K562 (cell line): ENCODE measurements around the gene BLTP2. TPM values are rescaled to one million over a fixed set of nuclear protein-coding genes. Genes with fewer than 3 reads are reported as not detected.
A peak's percentile ranks its signal among the peaks of the same experiment; 100 is the strongest.

Experiments used
- BDP1 ChIP-seq: IDR thresholded peaks from 3 replicates; pipeline ENCODE4 v1.6.1; 2011; ENCODE audit not compliant: insufficient read length, insufficient read depth
- BHLHE40 ChIP-seq: IDR thresholded peaks from 2 replicates; pipeline ENCODE4 v1.6.1; 2011; ENCODE audit warnings: low read length, improper control_type of control experiment
- DNMT1 ChIP-seq: fragments of 450-650 bp; IDR thresholded peaks from 2 replicates; pipeline ENCODE4 v1.6.1; 2016; ENCODE audit warnings: antibody characterized with exemption, mild to moderate bottlenecking
- ELF4 ChIP-seq: fragments of 450-650 bp; formaldehyde crosslinking; IDR thresholded peaks from 2 replicates; pipeline ENCODE4 v1.4.0; 2022; ENCODE audit warnings: missing genetic modification characterization
- FOS ChIP-seq: IDR thresholded peaks from 3 replicates; pipeline ENCODE4 v1.6.1; 2011; ENCODE audit not compliant: insufficient read length; ENCODE audit errors: extremely low read depth
- FUS ChIP-seq: fragments of 200-400 bp; formaldehyde crosslinking; optimal IDR thresholded peaks from 2 replicates; pipeline ENCODE3; 2017; ENCODE audit warnings: low read depth, low read length
- HNRNPLL ChIP-seq: fragments of 200-400 bp; formaldehyde crosslinking; IDR thresholded peaks from 2 replicates; pipeline ENCODE4 v1.6.1; 2017; ENCODE audit warnings: low read length, low read depth, mild to moderate bottlenecking; ENCODE audit not compliant: poor library complexity, severe bottlenecking
- KDM1A ChIP-seq, 2 experiments: fragments of 450-650 bp; IDR thresholded peaks; 2 replicates each; pipeline ENCODE4 v1.6.1; 2016; ENCODE audit warnings: mild to moderate bottlenecking in 2 of 2
- KDM4B ChIP-seq, 2 experiments: fragments of 450-650 bp in 1 of 2; sonication (generic) in 1 of 2; IDR thresholded peaks; 2 replicates each; pipeline ENCODE4 v1.6.1; 2016 to 2017; ENCODE audit warnings: borderline replicate concordance in 2 of 2, antibody characterized with exemption in 1 of 2, low read depth in 1 of 2, mild to moderate bottlenecking in 1 of 2
- LARP7 ChIP-seq: fragments of 450-650 bp; IDR thresholded peaks from 2 replicates; pipeline ENCODE4 v1.6.1; 2016
- NONO ChIP-seq, 2 experiments: fragments of 200-400 bp in 1 of 2; fragments of 450-650 bp in 1 of 2; formaldehyde crosslinking in 1 of 2; IDR thresholded peaks; 2 replicates each; pipeline ENCODE4 v1.6.1; 2017; ENCODE audit warnings: low read depth in 2 of 2, mild to moderate bottlenecking in 2 of 2, moderate library complexity in 2 of 2, low read length in 1 of 2
- TARDBP ChIP-seq: fragments of 450-650 bp; IDR thresholded peaks from 2 replicates; pipeline ENCODE4 v1.6.1; 2016
- TCF7L2 ChIP-seq: fragments of 150-350 bp; IDR thresholded peaks from 2 replicates; pipeline ENCODE4 v1.6.1; 2016; ENCODE audit warnings: low read depth, mild to moderate bottlenecking, low read length, moderate library complexity
- TRIM24 ChIP-seq, 2 experiments: fragments of 450-650 bp; IDR thresholded peaks; 2 replicates each; pipeline ENCODE4 v1.6.1; 2016
- ZBTB11 ChIP-seq, 3 experiments: fragments of 200-800 bp in 1 of 3; fragments of 250-450 bp in 1 of 3; fragments of 450-650 bp in 1 of 3; sonication (Bioruptor Pico) in 1 of 3; sonication (Bioruptor generic) in 1 of 3; formaldehyde crosslinking in 1 of 3; IDR thresholded peaks; 2 replicates each; pipeline versions ENCODE4 v1.6.1 to v1.8.0; 2016 to 2022; ENCODE audit warnings: mild to moderate bottlenecking in 2 of 3, missing genetic modification characterization in 2 of 3, missing compliant biosample characterization in 1 of 3, moderate library complexity in 1 of 3
- ZBTB9 ChIP-seq: fragments of 450-650 bp; formaldehyde crosslinking; IDR thresholded peaks from 2 replicates; pipeline ENCODE4 v1.4.0; 2020; ENCODE audit warnings: mild to moderate bottlenecking, moderate library complexity
- ZEB2 ChIP-seq: fragments of 450-650 bp; IDR thresholded peaks from 2 replicates; pipeline ENCODE4 v1.6.1; 2016
- ZKSCAN1 ChIP-seq: fragments of 150-350 bp; IDR thresholded peaks from 2 replicates; pipeline ENCODE4 v1.6.1; 2016; ENCODE audit warnings: low read depth, low read length
- ZMIZ1 ChIP-seq, 2 experiments: fragments of 150-350 bp in 1 of 2; IDR thresholded peaks; 2 replicates each; pipeline ENCODE4 v1.6.1; 2012 to 2016; ENCODE audit warnings: low read depth in 2 of 2, low read length in 2 of 2, mild to moderate bottlenecking in 1 of 2, moderate library complexity in 1 of 2
- polyA plus RNA-seq, 8 experiments: library from polyadenylated mRNA; depleted of rRNA in 4 of 8; stranded (reverse) in 5 of 8; unstranded in 3 of 8; fragments of >200 nt; fragmentation: Nextera tagmentation in 2 of 8; fragmentation: Illumina TruSeq in 1 of 8; extraction: Ambion mirVana in 2 of 8; extraction: Trizol in 1 of 8; gene quantifications; 2 replicates each; pipeline versions ENCODE4 v1.2.1 to v1.2.3, GENCODE V29; 2011 to 2014; ENCODE audit warnings: inconsistent platforms in 1 of 8, missing spikeins in 1 of 8
- total RNA-seq, 7 experiments: library from RNA; depleted of rRNA in 6 of 7; stranded (reverse); fragments of >200 nt in 6 of 7; fragmentation: Illumina TruSeq in 2 of 7; extraction: Trizol in 2 of 7; gene quantifications; 2 replicates each; pipeline versions ENCODE4 v1.2.1 to v1.2.3, GENCODE V29; 2011 to 2021; ENCODE audit warnings: low replicate concordance in 1 of 7

The BLTP2 gene
- total and polyA plus RNA-seq, 9 of the 15 experiments (the other 6 are each of a cell fraction or from before 2014, with no cell fraction given): 14.7 to 174 (median 103) TPM

GRCh38 chr17:28644787-28645575 is at the start of gene BLTP2 (continued):
- TF ChIP-seq ZBTB9 (CRISPR knock-in tag): peak; percentile 36; the same call in 1 of the 2 replicates
- peak in 1 of 2 experiments; percentile 56; a peak in 2 of 4 replicates for TF ChIP-seq NONO (IDR thresholded peaks at IDR 0.05; ENCODE audit: low read depth in 2 of 2, low read length in 1 of 2)
- TF ChIP-seq LARP7: peak; percentile 61; the same call in 1 of the 2 replicates
- peak; percentile 51; the same call in 1 of the 2 replicates for TF ChIP-seq TCF7L2
- TF ChIP-seq ZKSCAN1: peak; percentile 31; the same call in 1 of the 2 replicates
- peak in 1 of 2 experiments; percentile 83; a peak in 2 of 4 replicates for TF ChIP-seq TRIM24 (IDR thresholded peaks at IDR 0.05)
- TF ChIP-seq DNMT1: 0 out of 2 replicates have a peak, but pooled peaks have one; percentile 74
- TF ChIP-seq ELF4: peak; percentile 24; the same call in 1 of the 2 replicates
- peak; percentile 92 for TF ChIP-seq FUS
- no peak for TF ChIP-seq BDP1
- peak; percentile 89 for TF ChIP-seq HNRNPLL
- TF ChIP-seq FOS: peak; percentile 3
- peak; percentile 79 for TF ChIP-seq ZEB2
- TF ChIP-seq ZBTB11 (CRISPR knock-in tag; IDR thresholded peaks at IDR 0.05): peak in 2 of 3 experiments; percentile 85 to 97; a peak in 5 of 6 replicates
- 0 out of 2 replicates have a peak, but pooled peaks have one; percentile 64 for TF ChIP-seq TARDBP
- 0 out of 4 replicates have a peak, but pooled peaks of 1 of the 2 experiments have one; percentile 34 for TF ChIP-seq ZMIZ1 (IDR thresholded peaks at IDR 0.05; ENCODE audit: low read depth in 2 of 2, low read length in 2 of 2)
- peak in 1 of 2 experiments; percentile 69; a peak in 1 of 4 replicates for TF ChIP-seq KDM4B (IDR thresholded peaks at IDR 0.05; ENCODE audit: borderline replicate concordance in 2 of 2, low read depth in 1 of 2)
- TF ChIP-seq BHLHE40: peak; percentile 59; the same call in 1 of the 2 replicates
- no peak for TF ChIP-seq KDM1A (IDR thresholded peaks at IDR 0.05)
